HCT116 (cell line): ENCODE measurements around the gene SLX9. TPM values are rescaled to one million over a fixed set of nuclear protein-coding genes. Genes with fewer than 3 reads are reported as not detected.

ENCODE experiments used
- ATAC-seq: fragments of 200-7000 bp; cut with Tn5 transposase; 2 replicates; pipeline ENCODE4 v1.9.1; 2020; ENCODE audit warnings: mild to moderate bottlenecking, moderate library complexity
- BruUV-seq: library from RNA; stranded (reverse); fragments of 400-500 nt; replicated peaks from 2 replicates; lab custom pipeline; 2021; lab: Mats Ljungman, UMichigan
- CTCF ChIA-PET: fragments of 300-600 bp; sonication (Branson Sonifier 250); formaldehyde crosslinking; loops from one replicate; lab custom pipeline; 2021; ENCODE audit warnings: antibody characterized with exemption; lab: Charles Lee
- POLR2A ChIA-PET: fragments of 300-600, 350-600 bp; sonication (Branson Sonifier 250); formaldehyde crosslinking; loops from one replicate; lab custom pipeline; 2021; ENCODE audit warnings: antibody characterized with exemption; lab: Charles Lee
- RAD21 ChIA-PET, 2 experiments: fragments of 300-600 bp; sonication (Branson Sonifier 250); formaldehyde crosslinking; loops; one replicate each; lab custom pipeline; 2023; ENCODE audit warnings: low total read pairs in 2 of 2; ENCODE audit not compliant: uncharacterized antibody in 2 of 2, unreplicated experiment in 2 of 2, low non-redundant PET in 1 of 2; lab: Charles Lee
- DNase-seq: peaks from one replicate; pipeline ENCODE4 v3.0.0-alpha.2; 2010; ENCODE audit warnings: low read depth, low spot score
- H2AFZ ChIP-seq: fragments of 200-600 bp; shearing (Covaris generic), sonication (generic); 2 replicates; pipeline ENCODE4 v1.6.1; 2017; ENCODE audit warnings: low read depth, mixed run types, mixed read lengths, antibody characterized with exemption, low read length; ENCODE audit not compliant: poor library complexity, severe bottlenecking
- H3K27ac ChIP-seq: 2 replicates; pipeline ENCODE4 v1.5.1; 2012; ENCODE audit warnings: low read depth, low read length
- H3K27me3 ChIP-seq: fragments of 200-600 bp; sonication (generic); 2 replicates; pipeline ENCODE4 v1.6.1; 2016; ENCODE audit warnings: mixed run types, low read length, mixed read lengths; ENCODE audit not compliant: insufficient read depth
- H3K36me3 ChIP-seq, 2 experiments: fragments of 200-500 bp in 1 of 2; fragments of 200-600 bp in 1 of 2; sonication (Bioruptor generic) in 1 of 2; sonication (generic) in 1 of 2; 2 replicates each; pipeline versions ENCODE4 v1.5.1 to v1.6.1; 2014 to 2016; ENCODE audit warnings: low read length in 2 of 2, inconsistent platforms in 1 of 2, mixed read lengths in 1 of 2, mixed run types in 1 of 2; ENCODE audit not compliant: insufficient read depth in 2 of 2, control insufficient read depth in 1 of 2
- H3K4me1 ChIP-seq, 2 experiments: fragments of 200-600 bp in 1 of 2; sonication (generic) in 1 of 2; 2 replicates each; pipeline versions ENCODE4 v1.5.1 to v1.6.1; 2012 to 2017; ENCODE audit warnings: low read length in 2 of 2, inconsistent platforms in 1 of 2, mild to moderate bottlenecking in 1 of 2, mixed read lengths in 1 of 2, mixed run types in 1 of 2, moderate library complexity in 1 of 2; ENCODE audit not compliant: insufficient read depth in 2 of 2, control insufficient read depth in 1 of 2
- H3K4me2 ChIP-seq: fragments of 200-600 bp; sonication (generic); 2 replicates; pipeline ENCODE4 v1.6.1; 2017; ENCODE audit warnings: mixed run types, low read length, mixed read lengths
- H3K4me3 ChIP-seq, 2 experiments: fragments of 200-600 bp in 1 of 2; sonication (generic) in 1 of 2; replicated peaks in 1 of 2; 2 replicates each; pipeline ENCODE4 v1.5.1; 2011 to 2016; ENCODE audit warnings: low read length in 2 of 2, control low read depth in 1 of 2, low read depth in 1 of 2, mild to moderate bottlenecking in 1 of 2, mixed read lengths in 1 of 2, mixed run types in 1 of 2
- H3K79me2 ChIP-seq: fragments of 200-600 bp; sonication (generic); 2 replicates; pipeline ENCODE4 v1.6.1; 2017; ENCODE audit warnings: mild to moderate bottlenecking, mixed run types, low read length, moderate library complexity, mixed read lengths; ENCODE audit not compliant: insufficient read depth
- H3K9ac ChIP-seq: fragments of 200-600 bp; sonication (generic); 2 replicates; pipeline ENCODE4 v1.6.1; 2016; ENCODE audit warnings: low read length, mixed read lengths
- H3K9me2 ChIP-seq: fragments of 200-600 bp; sonication (generic), shearing (Covaris generic); 2 replicates; pipeline ENCODE4 v1.6.1; 2017; ENCODE audit warnings: mixed run types, mild to moderate bottlenecking, moderate library complexity; ENCODE audit not compliant: insufficient read depth
- H3K9me3 ChIP-seq, 2 experiments: fragments of 200-500 bp in 1 of 2; fragments of 200-600 bp in 1 of 2; sonication (Bioruptor generic) in 1 of 2; sonication (generic) in 1 of 2; 2 replicates each; pipeline ENCODE4 v1.6.1; 2014 to 2017; ENCODE audit warnings: low read length in 2 of 2, mixed read lengths in 2 of 2, inconsistent platforms in 1 of 2, low read depth in 1 of 2, mild to moderate bottlenecking in 1 of 2, mixed run types in 1 of 2, moderate library complexity in 1 of 2; ENCODE audit not compliant: control insufficient read depth in 1 of 2, insufficient read depth in 1 of 2
- H4K20me1 ChIP-seq: fragments of 200-600 bp; sonication (generic), shearing (Covaris generic); 2 replicates; pipeline ENCODE4 v1.6.1; 2017; ENCODE audit warnings: mixed run types, mild to moderate bottlenecking, moderate library complexity; ENCODE audit not compliant: insufficient read depth
- CBX3 ChIP-seq: IDR thresholded peaks from 2 replicates; pipeline ENCODE4 v1.6.1; 2012; ENCODE audit warnings: low read depth
- CEBPB ChIP-seq: IDR thresholded peaks from 2 replicates; pipeline ENCODE4 v1.6.1; 2012; ENCODE audit warnings: low read depth
- EZH2phosphoT487 ChIP-seq: fragments of 200-600 bp; IDR thresholded peaks from 2 replicates; pipeline ENCODE4 v1.6.1; 2018; ENCODE audit warnings: antibody characterized with exemption, borderline replicate concordance
- JUND ChIP-seq: IDR thresholded peaks from 2 replicates; pipeline ENCODE4 v1.6.1; 2012
- POLR2AphosphoS5 ChIP-seq: IDR thresholded peaks from 2 replicates; pipeline ENCODE4 v1.6.1; 2011; ENCODE audit warnings: mild to moderate bottlenecking, low read depth, low read length, moderate library complexity
- RAD21 ChIP-seq: IDR thresholded peaks from 2 replicates; pipeline ENCODE4 v1.6.1; 2012; ENCODE audit warnings: low read depth, mild to moderate bottlenecking
- SIN3A ChIP-seq: IDR thresholded peaks from 2 replicates; pipeline ENCODE4 v1.6.1; 2012; ENCODE audit warnings: low read depth
- SP1 ChIP-seq: IDR thresholded peaks from 2 replicates; pipeline ENCODE4 v1.6.1; 2012; ENCODE audit warnings: low read depth
- SRF ChIP-seq: IDR thresholded peaks from 2 replicates; pipeline ENCODE4 v1.6.1; 2012; ENCODE audit warnings: low read depth
- YY1 ChIP-seq: IDR thresholded peaks from 2 replicates; pipeline ENCODE4 v1.6.1; 2011; ENCODE audit warnings: low read length, low read depth, moderate library complexity, mild to moderate bottlenecking; ENCODE audit not compliant: insufficient replicate concordance; ENCODE audit errors: extremely low read depth
- ZNF274 ChIP-seq: fragments of 200-500 bp; sonication (Bioruptor generic); IDR thresholded peaks from 2 replicates; pipeline ENCODE4 v1.6.1; 2014; ENCODE audit warnings: mild to moderate bottlenecking, low read depth, low read length, inconsistent platforms
- intact Hi-C: fragments of 100-400 bp; cut with micrococcal nuclease; formaldehyde crosslinking; loops from 2 replicates; pipeline ENCODE4 v1.10.0; 2022
- total RNA-seq: library from RNA; stranded (reverse); gene quantifications from one replicate; pipeline ENCODE4 v1.2.1, GENCODE V29; 2021; ENCODE audit not compliant: unreplicated experiment
- TF ChIP-seq, protein P1 (sequence below): IDR thresholded peaks from 2 replicates; pipeline ENCODE4 v1.6.1; 2012; ENCODE audit warnings: low read depth
- TF ChIP-seq, protein P2 (sequence below), 3 experiments: fragments of 200-600 bp in 1 of 3; sonication (generic) in 1 of 3; IDR thresholded peaks in 2 of 3; conservative IDR thresholded peaks in 1 of 3; 2 replicates each; pipeline ENCODE4 v1.5.1; 2012 to 2017; ENCODE audit warnings: low read depth in 2 of 3, low read length in 2 of 3, antibody characterized with exemption in 1 of 3, borderline replicate concordance in 1 of 3, control low read depth in 1 of 3, mild to moderate bottlenecking in 1 of 3, mixed read lengths in 1 of 3, mixed run types in 1 of 3, moderate library complexity in 1 of 3; ENCODE audit not compliant: insufficient read depth in 1 of 3

SLX9 gene
- total RNA-seq, 1 experiment from 2014 or later, result 61.9 TPM

DNA sequence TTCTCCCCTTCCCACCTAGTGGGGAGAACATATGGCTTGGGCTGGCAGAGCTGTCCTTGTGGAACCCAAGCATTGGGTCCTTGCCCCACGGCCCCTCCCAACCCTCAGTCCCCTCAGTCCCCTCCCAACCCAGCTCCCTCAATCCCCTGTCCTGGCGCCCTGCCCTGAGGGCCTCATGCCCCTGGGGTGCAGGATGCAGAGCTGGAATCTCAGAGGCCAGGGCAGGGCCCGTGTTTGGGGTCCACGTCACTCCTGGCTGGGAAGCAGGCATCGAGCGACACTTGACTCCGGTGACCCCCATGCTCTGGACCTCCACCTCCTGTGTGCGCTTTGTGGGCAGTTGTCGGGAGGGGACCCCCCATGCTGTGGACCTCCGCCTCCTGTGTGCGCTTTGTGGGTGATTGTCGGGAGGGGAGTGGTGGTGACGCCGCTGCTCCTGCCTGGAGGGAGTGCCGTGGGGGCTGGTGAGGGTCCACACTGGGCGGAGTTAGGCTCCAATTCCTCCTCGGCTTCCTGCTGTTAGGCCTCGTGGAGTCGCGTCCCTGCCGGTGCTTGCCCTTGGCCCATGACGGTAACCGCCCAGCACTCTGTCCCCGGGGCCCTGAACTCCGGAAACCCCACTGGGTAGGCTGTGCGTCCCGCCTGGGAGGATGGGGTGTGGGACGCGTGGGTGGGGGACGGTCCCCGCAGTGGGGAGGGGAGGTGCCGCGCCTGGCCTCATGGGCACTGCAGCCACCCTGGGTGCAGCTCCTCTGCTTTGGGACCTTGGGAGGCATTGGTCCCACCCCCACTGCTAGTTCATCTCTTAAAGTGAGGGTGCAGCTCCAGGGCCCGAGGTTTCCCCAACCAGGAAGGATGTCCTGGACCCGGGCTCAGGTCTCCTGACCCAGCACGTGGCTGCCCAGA, 31.2 kb downstream of the SLX9 start:
- BruUV-seq, result no TSS peak
- ChIA-PET CTCF (no interaction called here), RAD21 (no interaction called here), POLR2A (no interaction called here)
- H4K20me1 ChIP-seq, result no peaks in the 10 kb centered on the region
- peaks cover 4% of the 10 kb centered on the region; the same call in 1 of the 2 replicates for H3K79me2 ChIP-seq
- TF ChIP-seq EZH2phosphoT487 (no peak), SRF (no peak), JUND (no peak), ZNF274 (no peak), SP1 (no peak), YY1 (no peak), SIN3A (no peak), RAD21 (no peak), CBX3 (no peak), POLR2AphosphoS5 (no peak), CEBPB (no peak)
- TF ChIP-seq, protein P1, sequence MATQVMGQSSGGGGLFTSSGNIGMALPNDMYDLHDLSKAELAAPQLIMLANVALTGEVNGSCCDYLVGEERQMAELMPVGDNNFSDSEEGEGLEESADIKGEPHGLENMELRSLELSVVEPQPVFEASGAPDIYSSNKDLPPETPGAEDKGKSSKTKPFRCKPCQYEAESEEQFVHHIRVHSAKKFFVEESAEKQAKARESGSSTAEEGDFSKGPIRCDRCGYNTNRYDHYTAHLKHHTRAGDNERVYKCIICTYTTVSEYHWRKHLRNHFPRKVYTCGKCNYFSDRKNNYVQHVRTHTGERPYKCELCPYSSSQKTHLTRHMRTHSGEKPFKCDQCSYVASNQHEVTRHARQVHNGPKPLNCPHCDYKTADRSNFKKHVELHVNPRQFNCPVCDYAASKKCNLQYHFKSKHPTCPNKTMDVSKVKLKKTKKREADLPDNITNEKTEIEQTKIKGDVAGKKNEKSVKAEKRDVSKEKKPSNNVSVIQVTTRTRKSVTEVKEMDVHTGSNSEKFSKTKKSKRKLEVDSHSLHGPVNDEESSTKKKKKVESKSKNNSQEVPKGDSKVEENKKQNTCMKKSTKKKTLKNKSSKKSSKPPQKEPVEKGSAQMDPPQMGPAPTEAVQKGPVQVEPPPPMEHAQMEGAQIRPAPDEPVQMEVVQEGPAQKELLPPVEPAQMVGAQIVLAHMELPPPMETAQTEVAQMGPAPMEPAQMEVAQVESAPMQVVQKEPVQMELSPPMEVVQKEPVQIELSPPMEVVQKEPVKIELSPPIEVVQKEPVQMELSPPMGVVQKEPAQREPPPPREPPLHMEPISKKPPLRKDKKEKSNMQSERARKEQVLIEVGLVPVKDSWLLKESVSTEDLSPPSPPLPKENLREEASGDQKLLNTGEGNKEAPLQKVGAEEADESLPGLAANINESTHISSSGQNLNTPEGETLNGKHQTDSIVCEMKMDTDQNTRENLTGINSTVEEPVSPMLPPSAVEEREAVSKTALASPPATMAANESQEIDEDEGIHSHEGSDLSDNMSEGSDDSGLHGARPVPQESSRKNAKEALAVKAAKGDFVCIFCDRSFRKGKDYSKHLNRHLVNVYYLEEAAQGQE, result no peak
- TF ChIP-seq, protein P2, sequence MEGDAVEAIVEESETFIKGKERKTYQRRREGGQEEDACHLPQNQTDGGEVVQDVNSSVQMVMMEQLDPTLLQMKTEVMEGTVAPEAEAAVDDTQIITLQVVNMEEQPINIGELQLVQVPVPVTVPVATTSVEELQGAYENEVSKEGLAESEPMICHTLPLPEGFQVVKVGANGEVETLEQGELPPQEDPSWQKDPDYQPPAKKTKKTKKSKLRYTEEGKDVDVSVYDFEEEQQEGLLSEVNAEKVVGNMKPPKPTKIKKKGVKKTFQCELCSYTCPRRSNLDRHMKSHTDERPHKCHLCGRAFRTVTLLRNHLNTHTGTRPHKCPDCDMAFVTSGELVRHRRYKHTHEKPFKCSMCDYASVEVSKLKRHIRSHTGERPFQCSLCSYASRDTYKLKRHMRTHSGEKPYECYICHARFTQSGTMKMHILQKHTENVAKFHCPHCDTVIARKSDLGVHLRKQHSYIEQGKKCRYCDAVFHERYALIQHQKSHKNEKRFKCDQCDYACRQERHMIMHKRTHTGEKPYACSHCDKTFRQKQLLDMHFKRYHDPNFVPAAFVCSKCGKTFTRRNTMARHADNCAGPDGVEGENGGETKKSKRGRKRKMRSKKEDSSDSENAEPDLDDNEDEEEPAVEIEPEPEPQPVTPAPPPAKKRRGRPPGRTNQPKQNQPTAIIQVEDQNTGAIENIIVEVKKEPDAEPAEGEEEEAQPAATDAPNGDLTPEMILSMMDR (IDR thresholded peaks at IDR 0.05 in 2 of 3, conservative IDR thresholded peaks at IDR 0.05 in 1 of 3; ENCODE audit: borderline replicate concordance in 1 of 3, insufficient read depth in 1 of 3, low read depth in 2 of 3, low read length in 2 of 3), result no peak
- no peaks in the 10 kb centered on the region for H3K27me3 ChIP-seq
- no peak for ATAC-seq
- peaks cover 0 to 10% of the 10 kb centered on the region in 2 experiments; a peak in 1 of 4 replicates for H3K4me1 ChIP-seq
- H3K9me2 ChIP-seq, result no peaks in the 10 kb centered on the region
- H2AFZ ChIP-seq, result no peak overlapping the region
- intact Hi-C loops, result no loop called here
- no peaks in the 10 kb centered on the region for H3K9me3 ChIP-seq
- no peak overlapping the region for H3K4me2 ChIP-seq
- no peak overlapping the region for H3K4me3 ChIP-seq
- DNase-seq, result no peak
- no peak overlapping the region for H3K9ac ChIP-seq
- no peak overlapping the region for H3K27ac ChIP-seq
- H3K36me3 ChIP-seq, result peaks cover 4 to 22% of the 10 kb centered on the region in 2 experiments
